Amniotic epithelial cell (primary cell): ENCODE data around the gene MED9.

ENCODE experiments used
- DNase-seq: peaks from one replicate; pipeline ENCODE4 v3.0.0-alpha.2; 2010; ENCODE audit warnings: low read depth

The MED9 gene

DNA sequence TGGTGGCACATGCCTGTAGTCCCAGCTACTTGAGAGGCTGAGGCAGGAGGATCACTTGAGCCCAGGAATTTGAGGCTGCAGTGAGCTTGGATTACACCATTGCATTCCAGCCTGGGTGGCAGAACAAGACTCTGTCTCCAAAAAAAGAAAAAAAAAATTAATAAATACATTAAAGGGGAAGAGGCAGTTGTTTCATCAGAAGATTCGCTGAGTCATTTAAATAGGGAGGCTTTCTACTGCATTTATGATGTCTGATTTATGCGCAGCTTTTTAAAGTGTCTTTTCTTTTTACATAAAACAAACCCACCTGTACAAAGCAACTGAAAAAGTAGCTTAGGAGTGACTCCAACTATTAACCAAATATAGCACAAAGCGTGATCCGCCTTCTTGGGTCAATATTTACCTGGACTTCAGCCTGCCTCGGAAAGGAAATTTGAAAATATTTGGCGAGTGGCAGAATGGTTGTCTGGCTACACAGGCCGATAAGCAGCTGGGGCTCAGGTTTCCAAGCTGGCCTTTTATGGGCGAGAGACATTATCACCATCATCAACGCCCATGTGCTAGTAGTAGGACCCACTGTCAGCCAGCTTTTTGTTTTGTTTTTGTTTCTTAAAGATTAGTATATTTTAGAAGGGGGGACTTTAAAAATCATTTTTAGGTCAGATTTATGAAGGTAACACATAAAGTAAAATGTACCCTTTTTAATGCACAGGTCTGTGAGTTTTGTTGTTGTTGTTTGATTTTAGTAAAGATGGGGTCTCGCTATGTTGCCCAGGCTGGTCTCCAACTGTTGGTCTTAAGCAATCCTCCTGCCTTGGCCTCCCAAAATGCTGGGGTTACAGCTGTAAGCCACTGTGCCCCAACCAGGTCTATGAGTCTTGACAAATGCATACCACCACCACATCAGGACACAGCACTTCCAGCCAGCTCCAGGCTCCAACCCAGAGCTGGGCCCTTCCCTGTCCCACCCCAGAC, 61.9 kb downstream of the MED9 start:
- peak; percentile 20 for DNase-seq

GRCh38 chr17:17539591-17539990, 62.8 kb downstream of the MED9 start:
- no peak for DNase-seq

GRCh38 chr17:17540278-17540906, 63.6 kb downstream of the MED9 start:
- no peak for DNase-seq

DNA sequence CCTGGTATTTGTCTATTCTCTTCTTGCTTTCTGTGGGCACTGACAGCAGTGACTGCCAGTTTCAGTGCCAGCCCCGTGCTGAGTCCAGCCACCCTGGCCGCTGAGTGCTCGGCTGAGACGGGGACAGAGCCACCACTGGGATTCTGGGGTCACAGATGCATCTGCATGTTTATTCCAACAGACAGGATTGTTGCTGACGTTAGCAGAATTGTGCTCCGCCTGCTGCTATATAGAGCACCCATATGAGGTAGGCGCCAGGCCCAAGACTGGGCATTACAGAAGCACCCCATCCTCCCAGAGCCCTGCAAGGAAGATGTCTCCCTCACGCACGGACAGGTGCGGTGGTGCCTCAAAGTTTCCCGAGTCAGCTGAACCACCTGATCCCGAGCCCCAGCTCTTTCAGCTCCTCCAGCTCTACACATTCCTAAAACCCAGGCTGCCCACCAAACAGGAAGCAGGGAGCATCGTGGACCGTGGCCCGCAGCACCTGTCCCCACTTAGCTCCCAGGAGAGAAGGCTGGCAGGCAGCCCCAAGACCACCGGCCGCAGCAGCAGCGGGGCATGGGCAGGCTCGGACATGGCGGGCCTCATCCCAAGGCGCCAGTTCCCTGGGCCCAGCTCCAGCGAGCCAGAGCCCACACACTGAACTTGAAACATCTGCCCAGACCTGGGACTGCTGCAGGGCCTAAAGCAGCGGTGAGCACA, 64.3 kb downstream of the MED9 start:
- DNase-seq = no peak

DNA sequence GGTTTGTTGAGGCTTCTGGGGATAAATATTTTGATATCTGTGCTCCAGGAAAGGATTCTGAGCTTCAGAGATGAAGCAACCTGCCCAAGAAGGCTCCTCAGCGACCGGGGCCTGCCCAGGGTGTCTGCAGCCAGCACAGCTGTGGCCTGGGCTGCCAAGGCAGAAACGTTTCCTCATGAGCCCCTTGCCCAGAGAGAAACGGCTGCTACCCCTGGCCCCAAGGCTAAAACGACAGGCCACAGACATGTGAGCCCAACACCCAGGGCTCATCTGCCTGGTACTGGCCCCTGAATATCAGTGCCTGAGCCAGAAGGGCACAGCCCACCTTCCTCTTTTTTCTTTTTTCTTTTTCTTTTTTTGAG, 64.8 kb downstream of the MED9 start:
- DNase-seq = no peak
